Spleen (tissue), 11 donors: Measurements from ENCODE around the gene STX8. TPM values are rescaled to one million over a fixed set of nuclear protein-coding genes. Genes with fewer than 3 reads are reported as not detected.

Experiments
- DNase-seq: peaks from one replicate; pipeline ENCODE4 v3.0.0-alpha.2; 2020
- H3K27ac ChIP-seq, 8 donors: fragments of 200-600 bp; sonication (generic) in 7 of 8; 1 replicate in 4 of 8; 2 replicates in 4 of 8; pipeline versions ENCODE4 v1.5.0 to v1.8.0; 2016 to 2021; ENCODE audit warnings: inconsistent platforms in 4 of 8, mild to moderate bottlenecking in 4 of 8, moderate library complexity in 1 of 8
- H3K27me3 ChIP-seq, 7 donors: fragments of 200-600 bp; sonication (generic) in 6 of 7; replicated peaks in 1 of 7; 1 replicate in 4 of 7; 2 replicates in 3 of 7; pipeline versions ENCODE4 v1.5.0 to v1.8.0; 2016 to 2021; ENCODE audit warnings: inconsistent platforms in 3 of 7, mild to moderate bottlenecking in 1 of 7
- H3K36me3 ChIP-seq, 6 donors: fragments of 200-600 bp; sonication (generic) in 5 of 6; 1 replicate in 4 of 6; 2 replicates in 2 of 6; pipeline versions ENCODE4 v1.5.0 to v1.8.0; 2016 to 2021; ENCODE audit warnings: inconsistent platforms in 2 of 6
- H3K4me1 ChIP-seq, 6 donors: fragments of 200-600 bp; sonication (generic) in 5 of 6; 1 replicate in 3 of 6; 2 replicates in 3 of 6; pipeline versions ENCODE4 v1.5.0 to v1.8.0; 2016 to 2021; ENCODE audit warnings: inconsistent platforms in 3 of 6
- H3K4me3 ChIP-seq, 8 donors: fragments of 200-600 bp; sonication (generic) in 7 of 8; 1 replicate in 4 of 8; 2 replicates in 4 of 8; pipeline versions ENCODE4 v1.5.0 to v1.8.0; 2016 to 2021; ENCODE audit warnings: inconsistent platforms in 4 of 8, mild to moderate bottlenecking in 4 of 8, moderate library complexity in 2 of 8
- H3K9me3 ChIP-seq, 8 donors: fragments of 200-600 bp; sonication (generic) in 7 of 8; 1 replicate in 4 of 8; 2 replicates in 4 of 8; pipeline versions ENCODE4 v1.5.0 to v1.8.0; 2016 to 2021; ENCODE audit warnings: inconsistent platforms in 4 of 8
- CTCF ChIP-seq, 11 experiments: fragments of 200-600 bp in 7 of 11; fragments of 450-650 bp in 4 of 11; sonication (generic) in 4 of 11; IDR thresholded peaks in 8 of 11; conservative IDR thresholded peaks in 3 of 11; 1 replicate in 7 of 11; 2 replicates in 4 of 11; pipeline versions ENCODE4 v1.4.0 to v1.8.0; 2016 to 2021; ENCODE audit warnings: antibody characterized with exemption in 11 of 11, inconsistent platforms in 4 of 11, mild to moderate bottlenecking in 1 of 11
- POLR2A ChIP-seq, 3 donors: fragments of 450-650 bp; IDR thresholded peaks; one replicate each; pipeline ENCODE4 v1.5.1; 2017; ENCODE audit warnings: antibody characterized with exemption in 3 of 3, mild to moderate bottlenecking in 1 of 3
- POLR2AphosphoS5 ChIP-seq, 3 donors: sonication (generic); formaldehyde crosslinking; IDR thresholded peaks; one replicate each; pipeline ENCODE4 v1.5.1; 2017; ENCODE audit warnings: antibody characterized with exemption in 3 of 3
- WGBS, 5 donors: extraction: QIAGEN DNeasy Blood & Tissue Kit in 3 of 5; methylation state at CpG; one replicate each; pipeline versions ENCODE4 v1.1.5 to v1.1.7; 2013 to 2018; 5-methylcytosine and 5-hydroxymethylcytosine counted together
- intact Hi-C: fragments of 100-400 bp; cut with DNase I; formaldehyde crosslinking; loops from one replicate; pipeline ENCODE4 v1.15.0; 2023; ENCODE audit warnings: low total_unique reads
- polyA plus RNA-seq, 3 donors: library from polyadenylated mRNA; stranded (reverse); fragments of 200-250 nt; gene quantifications; one replicate each; pipeline ENCODE4 v1.2.1, GENCODE V29; 2013
- total RNA-seq, 7 donors: library from RNA; depleted of rRNA in 3 of 7; stranded (reverse); fragments of >200 nt in 3 of 7; fragmentation: NEBNext Ultra II Directional in 4 of 7; extraction: Animal tissue kit (Norgen Biotek cat#: 25700) in 4 of 7; gene quantifications; one replicate each; pipeline versions ENCODE4 v1.1.0 to v1.2.1, GENCODE V29; 2016 to 2021
- donor health status: healthy with polysubstance abuse.
- donor health status: DM: no; HTN: no; CAD: no; lungs with moderate emphysema.
- donor health status: DM: no; HTN: no; CAD: no.
- donor health status: Bipolar disorder and iron deficiency.
- donor health status: healthy.
- donor health status: DM: no; HTN: no; CAD: no.
- donor health status: DM: yes; HTN: yes; CAD: no.

Gene STX8
- total and polyA plus RNA-seq, 10 donors: 37.3 to 59.8 (median 48.9) TPM

GRCh38 chr17:9408868-9409829, 166.5 kb downstream of the STX8 start:
- Histone ChIP-seq H3K4me1 (no peaks in the 10 kb centered on the region), H3K27me3 (no peaks in the 10 kb centered on the region), H3K27ac (no peak overlapping the region), H3K9me3 (no peaks in the 10 kb centered on the region), H3K36me3 (no peaks in the 10 kb centered on the region), H3K4me3 (no peak overlapping the region)
- no peak for TF ChIP-seq CTCF (IDR thresholded peaks at IDR 0.05 in 8 of 11, conservative IDR thresholded peaks at IDR 0.05 in 3 of 11)
- no peak for TF ChIP-seq POLR2A (IDR thresholded peaks at IDR 0.05)
- no peak for TF ChIP-seq POLR2AphosphoS5 (IDR thresholded peaks at IDR 0.05)
- DNase-seq: no peak
- 84 to 94% (median 90%) methylated on average over 12 of the region's 12 CpGs for WGBS, 5 donors
- intact Hi-C loops: no loop called here

GRCh38 chr17:9408381-9408780, 167.2 kb downstream of the STX8 start:
- 71 to 100% (median 81%) methylated on average over 1 of the region's 1 CpG for WGBS, 5 donors
- TF ChIP-seq CTCF (IDR thresholded peaks at IDR 0.05 in 8 of 11, conservative IDR thresholded peaks at IDR 0.05 in 3 of 11): no peak
- TF ChIP-seq POLR2A (IDR thresholded peaks at IDR 0.05): no peak
- TF ChIP-seq POLR2AphosphoS5 (IDR thresholded peaks at IDR 0.05): no peak
- Histone ChIP-seq H3K27me3 (no peaks in the 10 kb centered on the region), H3K27ac (no peak overlapping the region), H3K4me1 (no peaks in the 10 kb centered on the region), H3K9me3 (no peaks in the 10 kb centered on the region), H3K4me3 (no peak overlapping the region), H3K36me3 (no peaks in the 10 kb centered on the region)
- intact Hi-C loops: no loop called here
- no peak for DNase-seq

- TF ChIP-seq CTCF (IDR thresholded peaks at IDR 0.05 in 8 of 11, conservative IDR thresholded peaks at IDR 0.05 in 3 of 11): no peak
- no peak for TF ChIP-seq POLR2AphosphoS5 (IDR thresholded peaks at IDR 0.05)
- no peak for TF ChIP-seq POLR2A (IDR thresholded peaks at IDR 0.05)
- DNase-seq: no peak
- Histone ChIP-seq H3K27ac (no peak overlapping the region), H3K9me3 (no peaks in the 10 kb centered on the region), H3K36me3 (no peaks in the 10 kb centered on the region), H3K27me3 (no peaks in the 10 kb centered on the region), H3K4me3 (no peak overlapping the region), H3K4me1 (no peaks in the 10 kb centered on the region)
- intact Hi-C loops: no loop called here
- WGBS, 5 donors: 95 to 98% (median 97%) methylated on average over 2 of the region's 2 CpGs
These were observed 169.5 kb downstream of the STX8 start for GRCh38 chr17:9406046-9406606.

- no peaks in the 10 kb centered on the region for H3K27me3 ChIP-seq
- intact Hi-C loops: loop anchor here (5.0 kb wide), 1 partner anchor 119 kb away; no protein-coding TSS in a partner anchor
- H3K36me3 ChIP-seq: peaks cover 0 to 8% (median 0%) of the 10 kb centered on the region in 6 donors
- WGBS, 5 donors: 81 to 90% (median 83%) methylated on average over 4 of the region's 4 CpGs
- TF ChIP-seq CTCF (IDR thresholded peaks at IDR 0.05 in 8 of 11, conservative IDR thresholded peaks at IDR 0.05 in 3 of 11): no peak
- TF ChIP-seq POLR2A (IDR thresholded peaks at IDR 0.05): no peak
- no peak for TF ChIP-seq POLR2AphosphoS5 (IDR thresholded peaks at IDR 0.05)
- no peak overlapping the region for H3K4me3 ChIP-seq
- no peak for DNase-seq
- H3K27ac ChIP-seq: no peak overlapping the region
- no peaks in the 10 kb centered on the region for H3K9me3 ChIP-seq
- no peaks in the 10 kb centered on the region for H3K4me1 ChIP-seq
These were observed 172.4 kb downstream of the STX8 start for GRCh38 chr17:9403257-9403656.
